NOMO-1 treated with dmso at 0.1 percent for 144 hours (cell line): ENCODE results near the gene RITA1.
A peak's percentile ranks its signal among the peaks of the same experiment; 100 is the strongest.

Experiments
- DNase-seq: peaks from one replicate; lab custom pipeline; 2025; ENCODE audit not compliant: unreplicated experiment; lab: John Stamatoyannopoulos, UW

The RITA1 gene

DNA sequence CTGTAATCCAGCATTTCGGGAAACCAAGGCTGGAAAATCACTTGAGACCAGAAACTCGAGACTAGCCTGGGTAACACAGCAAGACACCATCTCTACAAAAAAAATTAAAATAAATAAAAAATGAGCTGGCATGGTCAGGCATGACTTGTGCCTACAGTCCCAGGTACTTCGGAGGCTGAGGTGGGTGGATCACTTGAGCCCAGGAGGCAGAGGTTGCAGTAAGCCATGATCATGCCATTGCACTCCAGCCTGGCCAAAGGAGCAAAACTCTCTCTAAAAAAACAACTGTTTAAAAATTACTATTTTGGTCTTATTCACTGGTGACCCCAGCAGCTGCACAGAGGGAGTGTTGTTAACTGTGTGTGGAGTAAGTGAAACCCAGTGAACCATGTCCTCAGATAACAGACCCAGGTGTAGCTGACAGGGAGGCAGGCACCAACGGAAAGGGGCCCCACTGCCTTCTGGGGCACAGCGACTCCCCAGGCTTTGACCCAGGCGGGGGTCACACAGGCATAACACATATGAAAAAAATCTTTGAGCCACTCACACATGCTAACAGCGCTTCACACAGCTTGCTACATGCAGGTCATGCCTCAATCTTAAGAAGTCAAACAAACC lies 12.3 kb upstream of the RITA1 start:
- DNase-seq, result no peak

GRCh38 chr12:113174461-113175384 lies 10.8 kb upstream of the RITA1 start:
- DNase-seq, result no peak

- no peak for DNase-seq
Observed at GRCh38 chr12:113179023-113179422, 6.5 kb upstream of the RITA1 start.

DNA sequence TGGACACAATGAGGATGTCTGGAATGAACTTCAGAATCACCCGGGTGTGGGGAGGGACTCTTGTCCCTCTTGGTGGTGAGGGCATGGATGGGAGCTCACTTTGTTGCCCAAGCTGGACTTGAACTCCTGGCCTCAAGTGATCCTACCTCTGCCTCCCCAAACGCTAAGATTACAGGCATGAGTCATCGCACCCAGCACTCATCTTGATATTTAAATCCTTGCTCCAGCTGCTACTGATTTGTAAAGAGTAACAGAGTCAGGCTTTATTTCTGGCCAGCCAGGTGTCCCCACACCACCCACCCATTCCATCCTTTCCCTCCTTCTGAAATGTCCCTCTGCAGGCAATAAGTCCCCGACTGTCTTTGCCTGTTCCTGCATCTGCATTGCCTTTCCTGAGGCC lies 5.2 kb upstream of the RITA1 start:
- no peak for DNase-seq

DNA sequence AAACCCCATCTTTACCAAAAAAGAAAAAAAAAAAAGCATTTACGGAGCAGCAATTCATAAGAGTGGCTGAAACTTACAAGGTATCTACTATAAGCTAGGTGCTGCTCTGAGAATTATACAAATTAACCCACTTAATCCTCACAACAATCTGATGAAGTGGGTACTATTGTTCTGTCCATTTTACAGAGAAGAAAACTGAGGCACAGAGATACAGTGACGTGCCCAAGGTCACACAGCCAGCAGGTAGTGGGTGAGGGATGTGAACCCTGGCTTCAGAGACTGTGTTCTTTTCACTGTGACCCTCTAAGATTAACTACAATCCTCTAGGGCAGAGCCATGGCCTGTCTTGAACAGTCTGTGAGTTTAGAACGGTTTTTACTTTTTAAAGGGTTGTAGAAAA lies 3.5 kb upstream of the RITA1 start:
- DNase-seq, result no peak

- no peak for DNase-seq
Observed at GRCh38 chr12:113183030-113183589, 2.4 kb upstream of the RITA1 start.

GRCh38 chr12:113184098-113184899 lies 1.2 kb upstream of the RITA1 start:
- DNase-seq, result no peak

DNA sequence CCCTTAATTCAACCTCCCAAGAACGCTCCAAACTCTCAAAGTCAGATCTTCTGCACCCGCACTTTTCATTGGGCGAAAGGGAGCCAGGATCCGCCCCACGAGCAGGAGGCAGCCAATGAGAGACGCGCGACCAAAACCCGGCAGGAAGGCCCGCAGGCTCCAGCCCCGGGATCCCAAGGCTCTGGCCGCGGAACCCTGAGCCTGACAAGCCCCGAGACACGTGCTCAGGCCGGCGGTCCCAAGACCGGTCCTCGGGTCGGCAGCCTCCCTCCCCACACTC lies 681 bp upstream of the RITA1 start:
- peak; percentile 89 for DNase-seq

DNA sequence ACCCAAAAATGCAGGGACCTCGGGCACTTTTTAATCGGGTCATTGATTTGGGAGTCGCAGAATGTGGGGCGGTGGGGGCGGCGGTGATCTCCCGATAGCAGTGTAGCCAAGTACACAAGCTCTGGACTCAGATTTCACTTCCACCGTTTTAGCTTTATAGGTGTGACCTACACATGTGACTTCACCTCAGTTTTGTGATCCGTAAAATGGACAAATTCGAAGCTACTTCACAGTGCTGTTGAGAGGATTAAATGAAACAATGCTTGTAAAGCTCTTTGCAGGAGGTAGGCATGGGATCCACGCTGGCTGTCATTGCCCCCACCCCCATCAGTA lies 478 bp downstream of the RITA1 start:
- DNase-seq, result no peak

DNA sequence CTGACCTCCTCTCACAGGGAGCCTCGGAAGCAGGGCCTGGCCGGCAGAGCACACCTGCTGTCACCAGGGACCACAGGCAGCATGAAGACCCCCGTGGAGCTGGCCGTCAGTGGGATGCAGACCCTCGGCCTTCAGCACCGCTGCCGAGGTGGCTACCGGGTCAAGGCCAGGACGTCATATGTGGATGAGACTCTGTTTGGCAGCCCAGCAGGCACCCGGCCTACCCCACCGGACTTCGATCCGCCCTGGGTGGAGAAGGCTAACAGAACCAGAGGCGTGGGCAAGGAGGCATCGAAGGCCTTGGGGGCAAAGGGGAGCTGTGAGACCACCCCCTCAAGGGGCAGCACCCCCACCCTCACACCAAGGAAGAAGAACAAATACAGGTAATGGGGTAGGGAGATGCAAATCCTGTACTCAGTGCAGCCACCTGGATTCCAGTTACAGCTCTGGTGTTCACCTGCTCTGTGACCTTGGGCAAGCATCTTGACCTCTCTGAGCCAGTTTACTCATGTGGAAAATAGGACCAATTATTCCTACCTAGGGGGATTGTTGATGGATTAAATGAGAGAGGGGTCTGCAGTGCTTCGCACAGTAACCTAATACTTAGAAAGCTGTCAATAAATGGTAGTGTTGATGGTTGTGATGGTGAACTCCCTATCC lies 1.3 kb downstream of the RITA1 start:
- no peak for DNase-seq

- DNase-seq, result no peak
Observed at GRCh38 chr12:113189361-113189760, 3.8 kb downstream of the RITA1 start.

GRCh38 chr12:113190761-113191160 lies 5.2 kb downstream of the RITA1 start:
- no peak for DNase-seq

- DNase-seq, result no peak
Observed at GRCh38 chr12:113191227-113191626, 5.7 kb downstream of the RITA1 start.

- DNase-seq, result no peak
Observed at GRCh38 chr12:113194971-113195391, 9.5 kb downstream of the RITA1 start.

DNA sequence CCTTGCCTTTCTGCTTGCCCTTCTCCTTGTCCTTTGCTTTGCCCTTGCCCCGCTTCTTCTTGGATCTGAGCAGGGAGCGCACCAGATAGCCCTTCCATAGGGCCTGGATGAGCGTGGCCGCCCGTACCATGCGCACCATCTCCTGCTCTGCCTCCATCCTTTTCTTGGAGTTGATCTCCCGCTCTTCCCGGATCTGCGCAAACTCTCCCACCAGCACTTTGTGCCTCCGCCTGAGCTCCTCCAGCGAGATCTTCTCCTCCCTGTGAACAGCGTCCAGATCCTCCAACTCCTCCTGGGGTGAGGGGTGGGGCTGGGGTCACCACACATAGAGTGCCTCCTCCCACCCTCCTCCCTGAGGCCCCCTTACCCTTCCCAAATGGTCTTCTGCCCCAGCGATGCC lies 10.1 kb downstream of the RITA1 start:
- no peak for DNase-seq

GRCh38 chr12:113196582-113196981 lies 11.1 kb downstream of the RITA1 start:
- no peak for DNase-seq

DNA sequence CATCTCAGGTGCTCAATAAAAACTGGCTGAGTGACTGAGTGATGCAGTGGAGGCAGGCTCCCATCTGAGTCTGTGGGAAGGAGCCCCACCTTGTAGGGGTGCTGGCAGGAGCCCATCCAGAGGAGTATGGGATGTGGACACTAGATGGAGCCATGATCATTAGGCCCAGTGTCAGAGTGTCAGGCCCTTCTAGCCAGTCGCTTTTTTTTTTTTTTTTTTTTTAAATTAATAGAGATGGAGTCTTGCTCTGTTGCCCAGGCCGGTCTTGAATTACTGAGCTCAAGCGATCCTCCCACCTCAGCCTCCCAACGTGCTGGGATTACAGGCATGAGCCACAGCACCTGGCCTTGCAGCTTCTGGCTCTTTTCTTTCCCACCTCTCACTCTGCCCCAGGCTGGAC lies 11.5 kb downstream of the RITA1 start:
- DNase-seq, result peak; percentile 73

GRCh38 chr12:113197518-113198077 lies 12.1 kb downstream of the RITA1 start:
- DNase-seq, result no peak

GRCh38 chr12:113198296-113198695 lies 12.8 kb downstream of the RITA1 start:
- DNase-seq, result no peak

- DNase-seq, result peak; percentile 12
Observed at GRCh38 chr12:113200021-113200797, 14.7 kb downstream of the RITA1 start.
